Measurements from ENCODE around the gene TMEM63A.
"Not testable (repeated sequence)": the region's sequence is repeated elsewhere in the genome, so short reads cannot be mapped to it uniquely, and the experiment has no call there.

TMEM63A gene

GRCh38 chr1:225892307-225892706 lies 10.1 kb upstream of the TMEM63A start:
- no peak for TF ChIP-seq ZFX (IDR thresholded peaks at IDR 0.05)
- no peak for TF ChIP-seq CTCF (conservative IDR thresholded peaks at IDR 0.05)
- H3K27ac ChIP-seq = no peak overlapping the region

GRCh38 chr1:225891229-225891972 lies 9.2 kb upstream of the TMEM63A start:
- TF ChIP-seq CTCF (conservative IDR thresholded peaks at IDR 0.05) (no peak), ZFX (IDR thresholded peaks at IDR 0.05) (no peak)
- no peak overlapping the region for H3K27ac ChIP-seq

- no peak overlapping the region for H3K27ac ChIP-seq
- TF ChIP-seq ZFX (IDR thresholded peaks at IDR 0.05) (no peak), CTCF (conservative IDR thresholded peaks at IDR 0.05) (no peak)
Measured at GRCh38 chr1:225890346-225891228, 8.4 kb upstream of the TMEM63A start.

GRCh38 chr1:225889743-225890142 lies 7.6 kb upstream of the TMEM63A start:
- no peak overlapping the region for H3K27ac ChIP-seq
- TF ChIP-seq ZFX (IDR thresholded peaks at IDR 0.05) (no peak), CTCF (conservative IDR thresholded peaks at IDR 0.05) (no peak)

GRCh38 chr1:225888898-225889601 lies 6.9 kb upstream of the TMEM63A start, which contains the start of gene LEFTY1:
LEFTY1 (minus strand) TSS chr1:225889146; CDS start chr1:225889066, 80 bp downstream.
- no peak for TF ChIP-seq CTCF (conservative IDR thresholded peaks at IDR 0.05)
- H3K27ac ChIP-seq = no peak within 1 kb of the TSS

- no peak overlapping the region for H3K27ac ChIP-seq
- TF ChIP-seq ZFX (IDR thresholded peaks at IDR 0.05) = no peak
- no peak for TF ChIP-seq CTCF (conservative IDR thresholded peaks at IDR 0.05)
Measured at GRCh38 chr1:225888289-225888897, 6.2 kb upstream of the TMEM63A start.

GRCh38 chr1:225887554-225888288 lies 5.5 kb upstream of the TMEM63A start:
- not testable (repeated sequence) for H3K27ac ChIP-seq
